ENCODE results near the gene DHRS7. TPM values are rescaled to one million over a fixed set of nuclear protein-coding genes. Genes with fewer than 3 reads are reported as not detected.

Gene DHRS7
- total RNA-seq, 1 experiment from 2014 or later, result 27.7 TPM

- Histone ChIP-seq H2BK5ac (ENCODE audit: insufficient read length, low read length) (no peak overlapping the region), H3T11ph (ENCODE audit: low read length) (no peak overlapping the region), H2AFZ (ENCODE audit: low read length) (no peak overlapping the region), H3K79me2 (ENCODE audit: insufficient read depth, low read length) (peaks cover 15% of the 10 kb centered on the region; the same call in 1 of the 2 replicates), H4K8ac (replicated peaks; ENCODE audit: insufficient read length, low read depth, low read length) (no peak overlapping the region), H2AK5ac (ENCODE audit: insufficient read length, low read length) (no peak overlapping the region), H4K20me1 (ENCODE audit: control insufficient read depth, insufficient read depth, insufficient read length) (no peaks in the 10 kb centered on the region), H2BK15ac (ENCODE audit: low read depth, low read length) (no peak overlapping the region), H3K79me1 (ENCODE audit: insufficient read depth, low read depth, low read length, poor library complexity, severe bottlenecking) (peaks cover 10% of the 10 kb centered on the region), H3K14ac (ENCODE audit: insufficient read depth, low read length) (no peak overlapping the region), H3K27ac (ENCODE audit: insufficient read length, low read depth, low read length) (no peak overlapping the region), H2BK20ac (ENCODE audit: low read depth, low read length, poor library complexity, severe bottlenecking) (no peak overlapping the region), H3K27me3 (ENCODE audit: insufficient read depth, low read length) (no peaks in the 10 kb centered on the region), H4K5ac (ENCODE audit: insufficient read length, low read depth, low read length) (no peak overlapping the region), H3K9ac (ENCODE audit: extremely low read depth, insufficient read length, low read length) (no peak overlapping the region), H3K4me1 (ENCODE audit: insufficient read depth, low read length) (peaks cover 4% of the 10 kb centered on the region; the same call in 1 of the 2 replicates), H2BK12ac (ENCODE audit: insufficient read length, low read depth, low read length) (no peak overlapping the region), H3K9me3 (ENCODE audit: control insufficient read depth, low read depth, low read length) (no peaks in the 10 kb centered on the region), H3K4me2 (ENCODE audit: insufficient read depth, insufficient read length, low read length) (no peak overlapping the region), H3K18ac (ENCODE audit: insufficient read length, low read depth, low read length) (no peak overlapping the region), H3K23me2 (ENCODE audit: insufficient read length, low read depth, low read length, poor library complexity, severe bottlenecking) (peaks cover 10% of the 10 kb centered on the region), H2BK120ac (ENCODE audit: low read depth, low read length, poor library complexity, severe bottlenecking) (no peak overlapping the region), H4K91ac (ENCODE audit: insufficient read length, low read depth, low read length) (no peak overlapping the region), H3K56ac (ENCODE audit: insufficient read length, low read depth, low read length) (no peak overlapping the region), H3K23ac (ENCODE audit: insufficient read length, low read depth, low read length) (no peak overlapping the region), H3K4ac (ENCODE audit: low read depth, low read length) (no peak overlapping the region)
- Mint-ChIP-seq H3K36me3 (ENCODE audit: insufficient read depth in 1 of 3, low read depth in 3 of 3) (peaks cover 16 to 19% (median 17%) of the 10 kb centered on the region in 3 experiments), H3K9me3 (peaks cover 0 to 2% of the 10 kb centered on the region in 2 experiments; a peak in 2 of 5 replicates), H3K4me1 (peaks cover 29 to 31% of the 10 kb centered on the region in 2 experiments), H3K4me3 (no peak overlapping the region; a peak in 2 of 5 replicates), H3K27ac (peak overlapping the region in 2 of 3 experiments; percentile 2 to 52; a peak in 3 of 7 replicates), H3K27me3 (ENCODE audit: low read depth) (no peaks in the 10 kb centered on the region)
- TF ChIP-seq CTCF (conservative IDR thresholded peaks at IDR 0.05), result no peak
- DNase-seq, result no peak
Measured at GRCh38 chr14:60095231-60095630, 70.0 kb downstream of the DHRS7 start.

Measured in H9 (cell line).